Measurements from ENCODE around the gene ADAM23. TPM values are rescaled to one million over a fixed set of nuclear protein-coding genes. Genes with fewer than 3 reads are reported as not detected.

The ADAM23 gene
- total RNA-seq, 4 donors from 2014 or later = 0.37 to 4.6 (median 2.2) TPM

DNA sequence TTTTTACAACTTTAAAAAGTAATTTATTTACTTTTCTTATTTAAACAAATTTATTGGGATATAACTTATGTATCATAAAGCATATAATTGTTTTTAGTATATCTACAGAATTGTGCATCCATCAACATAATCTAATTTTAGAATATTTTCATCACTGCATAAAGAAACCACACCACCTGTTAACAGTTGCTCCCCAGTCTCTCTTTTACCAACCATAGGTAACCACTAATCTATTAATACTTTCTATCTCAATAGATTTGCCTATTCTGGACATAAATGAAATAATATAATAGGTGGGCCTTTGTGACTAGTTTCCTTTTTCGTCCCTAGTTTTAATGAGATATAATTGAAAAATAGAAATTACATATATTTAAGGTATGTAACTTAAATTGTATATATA, 90.6 kb downstream of the ADAM23 start:
- no peak for DNase-seq (ENCODE audit: low spot score)
- TF ChIP-seq, protein P1, sequence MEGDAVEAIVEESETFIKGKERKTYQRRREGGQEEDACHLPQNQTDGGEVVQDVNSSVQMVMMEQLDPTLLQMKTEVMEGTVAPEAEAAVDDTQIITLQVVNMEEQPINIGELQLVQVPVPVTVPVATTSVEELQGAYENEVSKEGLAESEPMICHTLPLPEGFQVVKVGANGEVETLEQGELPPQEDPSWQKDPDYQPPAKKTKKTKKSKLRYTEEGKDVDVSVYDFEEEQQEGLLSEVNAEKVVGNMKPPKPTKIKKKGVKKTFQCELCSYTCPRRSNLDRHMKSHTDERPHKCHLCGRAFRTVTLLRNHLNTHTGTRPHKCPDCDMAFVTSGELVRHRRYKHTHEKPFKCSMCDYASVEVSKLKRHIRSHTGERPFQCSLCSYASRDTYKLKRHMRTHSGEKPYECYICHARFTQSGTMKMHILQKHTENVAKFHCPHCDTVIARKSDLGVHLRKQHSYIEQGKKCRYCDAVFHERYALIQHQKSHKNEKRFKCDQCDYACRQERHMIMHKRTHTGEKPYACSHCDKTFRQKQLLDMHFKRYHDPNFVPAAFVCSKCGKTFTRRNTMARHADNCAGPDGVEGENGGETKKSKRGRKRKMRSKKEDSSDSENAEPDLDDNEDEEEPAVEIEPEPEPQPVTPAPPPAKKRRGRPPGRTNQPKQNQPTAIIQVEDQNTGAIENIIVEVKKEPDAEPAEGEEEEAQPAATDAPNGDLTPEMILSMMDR (IDR thresholded peaks at IDR 0.05) = no peak
- no peak for ATAC-seq (ENCODE audit: low FRiP score)

DNA sequence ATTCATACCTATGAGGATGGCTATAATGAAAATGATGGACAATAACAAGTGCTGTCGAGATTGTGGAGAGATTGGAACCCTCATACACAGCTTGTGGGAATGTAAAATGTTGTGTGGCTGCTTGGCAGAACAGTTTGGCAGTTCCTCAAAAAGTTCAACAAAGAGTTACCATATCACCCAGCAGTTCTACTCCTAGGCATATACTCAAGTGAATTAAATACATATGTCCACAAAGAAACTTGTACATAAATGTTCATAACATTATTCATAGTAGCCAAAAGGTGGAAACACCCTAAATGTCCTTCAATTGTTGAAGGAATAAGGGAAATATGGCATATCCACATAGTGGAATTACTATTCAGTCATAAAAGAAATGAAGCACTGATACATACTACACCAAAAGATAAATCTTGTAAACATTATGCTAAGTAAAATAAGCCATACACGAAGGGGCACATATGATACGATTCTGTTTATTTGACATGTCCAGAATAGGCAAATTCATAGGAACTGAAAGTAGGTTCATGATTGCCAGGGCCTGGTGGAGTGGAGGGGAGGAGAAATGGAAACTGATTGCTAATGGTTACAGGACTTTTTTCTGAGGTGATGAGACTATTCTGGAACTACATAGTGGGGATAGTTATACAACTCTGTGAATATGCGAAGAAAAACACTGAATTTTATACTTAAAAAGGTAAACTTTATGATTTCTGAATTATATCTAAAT, 92.1 kb downstream of the ADAM23 start:
- DNase-seq (ENCODE audit: low spot score) (no peak), ATAC-seq (ENCODE audit: low FRiP score) (no peak)
- TF ChIP-seq, protein P1 (IDR thresholded peaks at IDR 0.05) = no peak

DNA sequence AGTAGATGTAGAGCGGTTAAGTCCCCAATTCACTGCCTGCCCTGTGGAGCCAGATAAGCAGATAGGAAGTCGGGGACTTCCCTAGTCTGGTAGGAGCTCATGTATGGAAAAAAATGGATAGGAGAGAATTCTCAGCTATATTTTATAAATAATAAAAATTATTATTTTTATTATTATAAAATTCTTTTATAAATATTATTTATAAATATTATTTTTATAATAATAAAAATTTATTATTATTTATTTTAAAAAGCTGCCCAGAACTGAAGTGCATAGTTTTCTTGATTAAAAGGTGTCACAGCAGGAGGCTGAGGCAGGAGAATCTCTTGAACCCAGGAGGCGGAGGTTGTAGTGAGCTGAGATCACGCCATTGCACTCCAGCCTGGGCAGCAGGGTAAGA, 97.4 kb downstream of the ADAM23 start:
- DNase-seq (ENCODE audit: low spot score) (no peak), ATAC-seq (ENCODE audit: low FRiP score) (no peak)
- TF ChIP-seq, protein P1 (IDR thresholded peaks at IDR 0.05) = no peak

DNA sequence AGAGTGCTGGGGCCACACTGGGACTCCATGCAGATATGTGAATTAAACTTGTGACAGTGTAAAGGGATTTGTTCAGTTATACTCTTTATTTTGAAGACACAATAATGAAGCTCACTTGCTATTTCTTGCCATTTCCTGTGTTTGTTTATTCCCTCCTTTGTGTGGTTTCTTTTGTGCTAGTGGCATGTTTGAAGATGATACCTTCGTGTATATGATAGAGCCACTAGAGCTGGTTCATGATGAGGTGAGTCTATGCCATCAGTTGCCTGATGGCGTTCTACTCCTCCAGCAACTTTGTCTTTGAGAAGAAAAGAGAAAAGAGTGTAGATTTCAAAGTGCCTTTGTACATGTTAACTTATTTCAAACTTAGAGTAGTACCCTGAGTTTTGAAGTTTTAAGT, 99.7 kb downstream of the ADAM23 start:
- ATAC-seq (ENCODE audit: low FRiP score) = no peak
- DNase-seq (ENCODE audit: low spot score) = no peak
- TF ChIP-seq, protein P1 (IDR thresholded peaks at IDR 0.05) = no peak

DNA sequence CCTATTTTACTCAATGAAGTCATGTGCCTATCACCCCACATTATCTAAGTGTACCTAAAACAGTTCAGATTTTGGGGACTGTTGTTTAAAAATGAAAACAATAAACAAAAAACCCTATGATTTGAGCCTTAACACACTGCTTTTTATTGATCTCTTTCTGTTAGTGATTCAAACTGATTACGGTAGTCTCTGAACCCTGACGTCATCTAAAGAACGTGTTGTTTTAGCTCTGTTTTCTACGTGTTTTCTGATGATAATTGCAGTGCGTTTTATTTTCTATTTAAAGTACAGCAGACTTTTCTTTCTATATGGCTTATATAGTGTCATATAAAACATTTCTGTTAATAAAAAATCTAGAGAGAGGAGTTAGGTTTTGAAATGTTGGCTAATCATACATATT, 105.1 kb downstream of the ADAM23 start:
- no peak for DNase-seq (ENCODE audit: low spot score)
- TF ChIP-seq, protein P1 (IDR thresholded peaks at IDR 0.05) = no peak
- ATAC-seq (ENCODE audit: low FRiP score) = no peak

DNA sequence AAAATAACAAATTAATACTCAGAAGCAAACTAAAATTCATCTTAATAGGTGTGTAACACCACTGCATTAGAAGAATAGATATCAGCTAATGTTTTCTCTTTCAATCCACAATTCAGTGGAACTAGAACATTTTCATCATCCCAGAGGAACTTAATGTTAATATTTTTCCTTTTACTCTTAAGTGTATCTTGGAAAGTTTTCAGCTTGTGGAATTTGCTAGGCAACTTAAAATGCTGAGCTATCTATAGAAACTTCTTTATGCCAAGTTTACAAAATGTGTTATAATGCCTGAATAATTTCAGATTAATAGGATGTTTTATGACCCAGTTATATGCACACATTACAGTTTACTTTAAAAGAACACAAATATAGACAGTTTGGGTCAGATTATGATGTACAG, 112.4 kb downstream of the ADAM23 start:
- ATAC-seq (ENCODE audit: low FRiP score) (no peak), DNase-seq (ENCODE audit: low spot score) (no peak)
- TF ChIP-seq, protein P1 (IDR thresholded peaks at IDR 0.05) = no peak

DNA sequence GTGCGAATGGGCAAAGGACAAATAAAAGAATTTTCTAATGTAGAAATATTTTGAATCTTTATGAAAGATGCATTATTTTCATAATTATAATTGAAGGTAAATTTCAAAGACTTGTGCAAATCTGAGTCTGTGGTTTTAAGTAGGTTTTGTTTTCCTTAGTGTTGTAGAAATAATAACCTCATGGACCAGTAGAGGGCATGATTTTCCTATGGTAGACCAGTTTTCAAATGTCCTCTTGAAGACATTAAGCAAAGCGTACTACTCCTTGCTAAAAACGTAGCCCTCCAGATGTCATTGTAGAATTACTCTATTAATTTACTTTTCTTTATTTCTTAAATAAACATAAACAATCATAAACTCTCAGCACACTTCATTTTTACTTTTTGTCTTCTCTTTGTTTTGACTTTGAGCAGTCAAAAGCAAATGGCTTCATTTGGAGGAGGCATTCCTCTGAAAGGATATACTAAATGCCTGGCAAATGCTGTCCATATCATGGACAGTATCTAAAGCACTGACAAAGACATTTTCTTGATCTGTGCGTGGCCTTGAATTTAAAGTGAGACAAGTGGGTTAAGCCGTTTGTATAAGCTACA, 113.1 kb downstream of the ADAM23 start:
- DNase-seq (ENCODE audit: low spot score) (no peak), ATAC-seq (ENCODE audit: low FRiP score) (no peak)
- TF ChIP-seq, protein P1 (IDR thresholded peaks at IDR 0.05) = no peak

Measured in omental fat pad (tissue), 4 donors.